Stimulated activated CD8-positive, alpha-beta memory T cell treated with anti-CD3 and anti-CD28 coated beads, Interleukin-7, amount 100 ng/mL, for 48 hours (primary cell): ENCODE measurements around the gene THTPA.

Experiments
- DNase-seq, 2 donors: peaks; one replicate each; pipeline ENCODE4 v3.0.0-alpha.2; 2020; ENCODE audit warnings: low read depth in 1 of 2; ENCODE audit errors: extremely low read depth in 1 of 2

The THTPA gene, protein sequence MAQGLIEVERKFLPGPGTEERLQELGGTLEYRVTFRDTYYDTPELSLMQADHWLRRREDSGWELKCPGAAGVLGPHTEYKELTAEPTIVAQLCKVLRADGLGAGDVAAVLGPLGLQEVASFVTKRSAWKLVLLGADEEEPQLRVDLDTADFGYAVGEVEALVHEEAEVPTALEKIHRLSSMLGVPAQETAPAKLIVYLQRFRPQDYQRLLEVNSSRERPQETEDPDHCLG

GRCh38 chr14:23555882-23556699, at the start of gene THTPA:
THTPA (plus strand) TSS chr14:23556271; CDS start chr14:23556758, 487 bp downstream.
- peak; percentile 84 to 92 for DNase-seq

GRCh38 chr14:23512156-23512555, 43.9 kb upstream of the THTPA start:
- no peak for DNase-seq

DNA sequence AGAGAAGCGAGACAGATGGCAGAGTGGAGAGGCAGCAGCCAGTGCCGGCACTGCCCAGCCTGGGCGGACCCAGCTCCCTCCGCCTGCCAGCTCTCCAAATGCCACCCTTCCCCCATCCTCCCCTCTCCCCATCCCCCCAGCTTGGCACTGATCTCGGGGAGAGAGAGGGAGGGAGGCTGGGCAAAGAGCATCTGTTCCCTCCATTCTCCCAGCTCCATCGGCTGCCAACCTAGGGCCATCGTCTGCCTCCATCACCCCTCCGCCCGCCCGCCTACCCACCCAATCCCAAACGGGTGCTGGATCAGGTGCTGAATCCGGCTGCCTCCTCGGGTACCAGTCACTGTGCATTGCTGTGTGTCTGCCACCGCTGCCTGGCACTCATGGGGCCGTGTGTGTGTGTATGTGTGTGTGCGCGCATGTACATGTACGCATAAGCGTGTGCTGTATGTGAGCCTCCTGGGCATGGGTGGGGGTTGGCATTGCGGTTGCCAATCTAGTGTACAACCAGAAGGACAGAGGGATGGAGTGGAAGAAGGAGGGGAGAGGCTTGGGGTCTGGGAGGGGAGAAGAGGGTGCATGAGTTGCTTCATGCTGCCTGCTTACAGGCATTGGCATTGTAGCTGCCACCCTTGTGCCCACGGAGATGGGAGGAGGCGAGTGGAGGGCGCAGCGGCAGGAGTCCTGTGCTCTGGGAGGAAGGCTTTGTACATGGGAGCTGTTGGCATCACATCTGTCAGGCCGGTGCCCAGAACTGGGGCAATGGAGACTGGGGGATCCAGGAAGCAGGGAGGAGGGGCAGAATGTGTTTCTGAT, 42.9 kb upstream of the THTPA start:
- DNase-seq, result no peak

GRCh38 chr14:23513818-23514643, 42.0 kb upstream of the THTPA start:
- DNase-seq, result no peak

DNA sequence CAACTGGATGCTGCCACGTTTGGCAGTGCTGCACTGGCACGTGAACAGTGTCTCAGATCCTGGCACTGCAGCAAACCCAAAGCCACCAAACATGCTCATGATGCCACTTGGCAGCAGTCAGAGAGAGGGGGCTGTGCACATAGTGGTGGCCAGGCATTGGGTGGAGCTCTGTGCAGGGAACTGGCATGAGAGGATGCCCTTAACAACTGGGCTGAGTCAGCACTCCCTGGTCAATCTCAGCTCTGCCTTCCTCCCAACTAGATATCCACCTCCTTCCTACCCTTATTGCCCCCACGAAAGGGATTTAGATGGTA, 41.5 kb upstream of the THTPA start:
- no peak for DNase-seq

GRCh38 chr14:23517650-23518326, 38.3 kb upstream of the THTPA start:
- no peak for DNase-seq

DNA sequence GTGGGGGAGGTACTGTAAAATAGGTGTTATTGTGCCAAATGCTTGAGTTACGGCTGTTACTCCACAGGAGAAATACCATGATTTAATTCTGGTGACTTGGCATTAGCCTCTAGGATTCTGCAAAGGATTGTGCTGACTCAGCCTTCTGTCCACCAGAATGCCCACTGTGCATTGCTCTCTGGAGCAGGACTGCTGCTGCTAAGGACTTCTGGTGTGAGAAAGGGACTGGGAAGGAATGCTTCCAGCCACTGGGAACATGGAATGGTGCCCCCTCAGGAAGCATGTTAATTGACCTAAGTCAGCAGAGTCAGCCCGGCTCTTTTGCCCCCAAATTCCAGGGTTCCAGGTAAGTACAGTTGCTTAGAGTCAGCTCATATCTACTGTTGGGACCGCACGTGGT, 37.4 kb upstream of the THTPA start:
- no peak for DNase-seq

- DNase-seq, result no peak
Measured at GRCh38 chr14:23520899-23521533, 35.1 kb upstream of the THTPA start.

DNA sequence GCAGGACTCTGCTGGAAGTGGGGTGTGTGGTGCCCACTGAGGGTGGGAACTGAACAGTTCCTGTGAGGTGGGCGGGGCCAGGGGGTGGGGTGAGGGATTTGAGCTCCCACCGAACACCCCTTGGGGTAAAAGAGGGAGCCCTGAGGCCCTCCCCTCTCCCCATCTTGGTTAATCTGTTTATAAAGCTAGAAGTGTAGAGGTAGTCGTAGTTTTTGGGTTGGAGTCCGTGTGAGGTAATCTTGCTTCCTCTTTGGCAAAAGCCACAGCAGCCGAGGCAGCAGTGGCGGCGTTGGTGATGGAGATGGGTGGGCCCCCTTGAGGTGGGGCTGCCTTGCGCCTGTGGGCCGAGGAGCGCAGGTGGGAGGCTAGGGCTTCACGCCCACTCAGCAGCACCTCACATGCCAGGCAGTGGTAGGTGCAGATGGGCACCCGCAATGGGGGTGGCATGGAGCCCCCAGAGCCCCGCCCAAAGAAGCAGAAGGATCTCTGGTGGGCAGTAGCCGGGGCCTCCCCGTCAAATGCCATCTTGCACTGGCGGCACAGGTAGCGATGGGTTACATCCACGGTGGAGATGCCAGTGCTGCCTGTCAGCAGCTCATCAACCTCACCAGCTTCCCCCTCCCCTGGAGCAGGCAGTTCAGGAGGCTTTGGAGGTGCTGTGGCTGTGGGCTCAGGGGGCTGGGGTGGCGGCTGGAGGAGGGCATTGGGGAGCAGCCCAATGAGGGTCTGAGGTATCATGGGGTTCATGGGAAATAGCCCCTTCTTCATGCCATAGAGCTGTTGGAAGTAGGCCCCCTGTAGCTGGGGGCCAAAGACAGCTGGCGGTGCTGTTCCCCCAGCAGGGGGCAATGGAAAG, 34.1 kb upstream of the THTPA start:
- no peak for DNase-seq

GRCh38 chr14:23522643-23523198, 33.4 kb upstream of the THTPA start:
- no peak for DNase-seq

GRCh38 chr14:23523229-23524016, 32.6 kb upstream of the THTPA start:
- no peak for DNase-seq

DNA sequence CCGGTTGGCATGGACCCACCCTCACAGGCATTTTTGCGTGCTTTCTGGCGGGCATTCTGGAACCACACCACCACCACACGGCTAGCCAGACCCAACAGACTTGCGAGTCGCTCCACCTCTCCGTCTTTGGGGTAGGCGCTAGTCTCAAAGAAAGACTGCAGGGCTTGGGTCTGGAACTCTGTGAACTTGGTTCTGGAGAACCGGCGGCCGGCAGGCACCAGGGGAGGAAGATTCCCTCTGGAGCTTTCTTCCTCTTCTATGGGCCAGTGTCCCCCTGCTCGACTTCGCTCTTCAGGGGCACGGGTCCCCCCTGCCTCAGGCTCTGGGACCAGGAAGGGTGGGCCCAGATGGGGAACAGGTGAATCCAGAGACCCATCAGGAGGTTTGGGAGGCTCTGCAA, 31.1 kb upstream of the THTPA start:
- DNase-seq, result no peak

DNA sequence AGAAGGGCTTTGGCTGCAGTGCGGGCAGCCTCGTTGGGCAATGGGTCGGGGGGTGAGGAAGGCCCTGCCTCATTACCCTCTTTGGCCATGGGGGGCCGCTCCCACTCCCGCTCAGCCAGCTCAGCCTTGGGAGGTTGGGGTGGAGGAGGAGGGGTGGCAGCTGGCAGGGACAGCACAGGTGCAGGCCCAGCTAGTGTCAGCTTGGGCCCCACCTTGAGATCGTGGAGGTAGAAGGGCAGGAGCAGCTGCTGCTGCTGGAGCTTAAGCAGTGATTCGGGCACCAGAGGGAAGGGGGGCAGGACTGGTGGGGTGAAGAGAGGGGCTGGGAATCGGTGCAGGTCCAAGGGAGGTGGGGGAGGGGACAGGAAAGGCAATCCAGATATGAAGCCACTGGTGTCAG, 30.5 kb upstream of the THTPA start:
- DNase-seq, result no peak

DNA sequence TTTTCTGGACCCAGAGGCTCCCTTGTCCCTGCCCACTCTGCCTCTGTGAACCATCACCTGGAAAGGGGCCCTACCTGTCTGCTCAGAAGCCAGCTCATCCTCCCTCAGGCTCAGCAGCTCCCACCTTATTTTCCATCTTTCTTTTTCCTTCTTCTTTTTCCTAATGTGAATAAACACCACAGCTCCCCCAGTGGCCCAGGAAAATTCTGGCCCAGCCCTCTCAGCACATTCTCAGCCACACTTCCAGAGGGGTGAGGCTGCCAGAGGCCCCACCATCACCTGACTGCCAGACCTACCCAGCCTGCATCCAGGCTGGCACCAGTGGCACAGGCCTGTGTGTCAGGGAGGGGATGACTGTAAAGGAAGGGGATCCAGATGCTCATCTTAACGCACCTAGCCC, 27.5 kb upstream of the THTPA start:
- no peak for DNase-seq

- no peak for DNase-seq
Measured at GRCh38 chr14:23529016-23529415, 27.1 kb upstream of the THTPA start.

DNA sequence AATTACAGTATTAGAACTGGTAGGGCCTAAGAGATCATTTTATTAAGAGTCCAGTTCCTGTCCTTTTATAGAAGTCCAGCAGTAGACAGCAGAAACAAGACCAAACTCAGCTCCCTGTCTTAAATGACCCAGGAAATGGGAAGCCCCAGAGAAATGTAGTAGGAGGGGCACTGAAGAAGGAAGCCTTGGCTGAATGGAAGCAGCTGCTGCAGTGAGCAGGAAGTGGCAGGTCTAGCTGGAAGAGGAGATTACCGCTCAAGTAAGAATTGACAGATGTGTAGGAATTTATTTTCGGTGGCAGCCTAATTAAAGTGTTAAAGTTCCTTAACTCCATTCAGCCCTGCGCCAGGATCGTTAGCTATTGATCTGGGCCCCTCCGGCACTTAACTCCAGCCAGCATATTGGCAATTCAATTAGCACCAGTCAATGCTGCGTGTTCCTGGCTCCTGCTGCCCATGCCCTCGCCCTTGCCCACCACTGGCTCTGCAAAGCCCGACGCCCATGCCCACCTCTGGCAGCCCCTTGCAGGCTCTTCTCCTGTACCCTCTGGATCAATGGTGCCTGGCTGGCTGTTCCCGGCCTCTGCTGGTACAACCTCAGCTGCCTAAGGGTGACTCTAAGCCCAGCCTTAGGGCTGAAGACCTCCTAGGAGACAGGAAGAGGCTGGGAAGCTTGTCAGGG, 25.6 kb upstream of the THTPA start:
- no peak for DNase-seq

DNA sequence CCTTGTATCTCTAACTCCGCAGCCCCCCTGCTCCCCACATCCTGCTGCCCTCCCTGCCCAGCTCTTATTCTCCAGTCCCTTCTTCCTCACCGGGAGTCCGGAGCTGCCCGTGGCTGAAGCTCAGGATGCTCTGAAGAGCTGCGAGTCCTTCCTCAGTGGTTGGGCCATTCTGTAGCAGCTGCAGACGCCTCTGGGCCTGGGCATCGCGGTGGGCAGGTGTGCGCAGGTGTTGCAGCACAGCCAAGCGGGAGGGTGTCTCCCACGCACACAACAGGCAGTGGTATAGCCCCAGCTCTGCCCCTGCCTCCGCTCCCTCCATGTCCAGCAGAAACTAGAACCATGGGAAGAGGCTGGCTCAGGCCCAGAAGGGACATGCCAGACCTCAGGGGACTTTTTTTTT, 24.7 kb upstream of the THTPA start:
- no peak for DNase-seq
